Thymus (tissue), 11 donors: ENCODE results near the gene MLLT1. TPM values are rescaled to one million over a fixed set of nuclear protein-coding genes. Genes with fewer than 3 reads are reported as not detected.

Experiments
- DNase-seq, 9 donors: peaks; one replicate each; pipeline ENCODE4 v3.0.0-alpha.2; 2013; ENCODE audit warnings: low spot score in 9 of 9, low read depth in 6 of 9, missing footprints in 1 of 9
- H3K27ac ChIP-seq, 2 donors: one replicate each; pipeline ENCODE4 v1.5.1; 2013; ENCODE audit warnings: control low read depth in 1 of 2, low read depth in 1 of 2, low read length in 1 of 2, mild to moderate bottlenecking in 1 of 2, moderate library complexity in 1 of 2
- H3K27me3 ChIP-seq, 2 donors: one replicate each; pipeline ENCODE4 v1.5.1; 2013; ENCODE audit warnings: low read length in 1 of 2; ENCODE audit not compliant: control insufficient read depth in 2 of 2, insufficient read depth in 1 of 2
- H3K36me3 ChIP-seq, 2 donors: one replicate each; pipeline ENCODE4 v1.5.1; 2013; ENCODE audit warnings: low read length in 1 of 2, mild to moderate bottlenecking in 1 of 2, moderate library complexity in 1 of 2; ENCODE audit not compliant: control insufficient read depth in 2 of 2, insufficient read depth in 2 of 2
- H3K4me1 ChIP-seq, 2 donors: one replicate each; pipeline ENCODE4 v1.5.1; 2013; ENCODE audit warnings: low read length in 2 of 2; ENCODE audit not compliant: control insufficient read depth in 2 of 2, insufficient read depth in 2 of 2
- H3K4me3 ChIP-seq, 2 donors: one replicate each; pipeline ENCODE4 v1.5.1; 2013; ENCODE audit warnings: low read length in 2 of 2, control low read depth in 1 of 2, mild to moderate bottlenecking in 1 of 2
- H3K9me3 ChIP-seq, 2 donors: one replicate each; pipeline ENCODE4 v1.5.1; 2013; ENCODE audit warnings: low read length in 1 of 2, mild to moderate bottlenecking in 1 of 2; ENCODE audit not compliant: control insufficient read depth in 2 of 2, insufficient read depth in 1 of 2
- WGBS: extraction: QIAGEN DNeasy Blood & Tissue Kit; methylation state at CpG from one replicate; pipeline ENCODE4 v1.1.7; 2013; 5-methylcytosine and 5-hydroxymethylcytosine counted together
- polyA plus RNA-seq: library from polyadenylated mRNA; stranded (reverse); fragments of 200-250 nt; gene quantifications from one replicate; pipeline ENCODE4 v1.2.3, GENCODE V29; 2013
- total RNA-seq: library from RNA; stranded (reverse); fragments of 120-200 nt; gene quantifications from one replicate; pipeline ENCODE4 v1.2.4, GENCODE V29; 2013
- donor health status: healthy.

The MLLT1 gene
- total and polyA plus RNA-seq, 2 donors = 6.9 to 24.7 TPM

- no peaks in the 10 kb centered on the region for H3K27me3 ChIP-seq
- H3K27ac ChIP-seq = no peak overlapping the region
- 96% methylated on average over 43 of the region's 43 CpGs for WGBS
- no peak overlapping the region for H3K4me3 ChIP-seq
- peaks cover 29 to 42% of the 10 kb centered on the region in 2 donors for H3K36me3 ChIP-seq
- no peak for DNase-seq
- peaks cover 22 to 53% of the 10 kb centered on the region in 2 donors for H3K4me1 ChIP-seq
- H3K9me3 ChIP-seq = no peaks in the 10 kb centered on the region
These were observed 49.6 kb downstream of the MLLT1 start for GRCh38 chr19:6229951-6230712.

DNA sequence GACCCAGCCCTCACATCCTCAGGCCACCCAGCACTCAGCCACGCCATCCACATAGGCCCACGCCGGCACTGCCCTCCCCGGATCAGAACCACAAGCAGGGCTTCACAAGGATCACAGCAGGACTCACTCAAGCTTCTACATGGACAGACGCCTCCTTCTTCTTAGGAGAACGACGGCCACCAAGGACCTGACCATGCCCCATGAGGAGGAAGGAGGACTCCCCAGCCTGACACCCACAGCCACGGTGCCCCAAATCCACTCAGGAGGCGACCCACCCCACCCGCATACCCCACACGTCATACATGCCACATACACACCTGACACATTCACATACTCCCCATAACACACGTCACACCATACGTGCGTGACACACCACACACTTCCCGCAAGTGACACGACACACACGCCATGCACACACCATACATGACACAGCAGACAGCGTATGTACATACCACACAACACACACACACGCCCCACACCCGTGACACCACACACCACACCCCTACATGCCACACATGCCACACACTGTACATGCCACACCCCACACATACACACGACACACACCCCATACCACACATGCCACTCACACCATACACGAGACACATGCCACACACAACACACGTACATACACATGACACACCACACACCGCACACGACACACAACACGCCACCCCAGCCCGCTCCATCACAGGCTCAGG lies 50.4 kb downstream of the MLLT1 start:
- no peak overlapping the region for H3K27ac ChIP-seq
- WGBS = 98% methylated on average over 27 of the region's 27 CpGs
- no peak for DNase-seq

GRCh38 chr19:6228551-6229215 lies 51.1 kb downstream of the MLLT1 start:
- Histone ChIP-seq H3K4me1 (peaks cover 12 to 53% of the 10 kb centered on the region in 2 donors), H3K27me3 (no peaks in the 10 kb centered on the region), H3K27ac (no peak overlapping the region), H3K9me3 (no peaks in the 10 kb centered on the region), H3K4me3 (no peak overlapping the region), H3K36me3 (peaks cover 39 to 54% of the 10 kb centered on the region in 2 donors)
- DNase-seq = no peak
- WGBS = 93% methylated on average over 33 of the region's 33 CpGs

More for the DNA sequence above, 50.4 kb downstream of the MLLT1 start:
- Histone ChIP-seq H3K4me3 (no peak overlapping the region), H3K36me3 (peaks cover 33 to 47% of the 10 kb centered on the region in 2 donors), H3K27me3 (no peaks in the 10 kb centered on the region), H3K9me3 (no peaks in the 10 kb centered on the region), H3K4me1 (peaks cover 18 to 55% of the 10 kb centered on the region in 2 donors)

- peaks cover 10 to 46% of the 10 kb centered on the region in 2 donors for H3K4me1 ChIP-seq
- DNase-seq = peak in 1 of 9 donors; percentile 25
- 80% methylated on average over 12 of the region's 12 CpGs for WGBS
These were observed 51.8 kb downstream of the MLLT1 start for GRCh38 chr19:6227936-6228325.

GRCh38 chr19:6227156-6227935 lies 52.4 kb downstream of the MLLT1 start:
- H3K9me3 ChIP-seq = no peaks in the 10 kb centered on the region
- H3K27ac ChIP-seq = peak overlapping the region in 1 of 2 donors; percentile 63
- WGBS = 87% methylated on average over 33 of the region's 33 CpGs
- H3K36me3 ChIP-seq = peaks cover 39 to 62% of the 10 kb centered on the region in 2 donors
- H3K4me3 ChIP-seq = no peak overlapping the region
- H3K4me1 ChIP-seq = peaks cover 10 to 42% of the 10 kb centered on the region in 2 donors
- DNase-seq = no peak
- H3K27me3 ChIP-seq = no peaks in the 10 kb centered on the region

More at GRCh38 chr19:6227936-6228325, 51.8 kb downstream of the MLLT1 start:
- Histone ChIP-seq H3K27me3 (no peaks in the 10 kb centered on the region), H3K27ac (peak overlapping the region in 1 of 2 donors; percentile 63), H3K36me3 (peaks cover 39 to 59% of the 10 kb centered on the region in 2 donors), H3K4me3 (no peak overlapping the region), H3K9me3 (no peaks in the 10 kb centered on the region)

GRCh38 chr19:6226444-6227155 lies 53.2 kb downstream of the MLLT1 start:
- WGBS = 96% methylated on average over 28 of the region's 28 CpGs
- no peak overlapping the region for H3K4me3 ChIP-seq
- H3K27me3 ChIP-seq = no peaks in the 10 kb centered on the region
- no peaks in the 10 kb centered on the region for H3K9me3 ChIP-seq
- peaks cover 44 to 69% of the 10 kb centered on the region in 2 donors for H3K36me3 ChIP-seq
- no peak for DNase-seq
- H3K4me1 ChIP-seq = peaks cover 10 to 43% of the 10 kb centered on the region in 2 donors
- no peak overlapping the region for H3K27ac ChIP-seq

- H3K4me3 ChIP-seq = no peak overlapping the region
- H3K9me3 ChIP-seq = no peaks in the 10 kb centered on the region
- DNase-seq = no peak
- no peaks in the 10 kb centered on the region for H3K27me3 ChIP-seq
- peaks cover 10 to 44% of the 10 kb centered on the region in 2 donors for H3K4me1 ChIP-seq
- H3K36me3 ChIP-seq = peaks cover 49 to 74% of the 10 kb centered on the region in 2 donors
- WGBS = 98% methylated on average over 12 of the region's 12 CpGs
- H3K27ac ChIP-seq = no peak overlapping the region
These were observed 53.8 kb downstream of the MLLT1 start for GRCh38 chr19:6226012-6226411.

GRCh38 chr19:6225232-6225865 lies 54.4 kb downstream of the MLLT1 start:
- WGBS = 97% methylated on average over 18 of the region's 18 CpGs
- Histone ChIP-seq H3K27ac (no peak overlapping the region), H3K4me1 (peaks cover 10 to 44% of the 10 kb centered on the region in 2 donors)

More at GRCh38 chr19:6225232-6225865, 54.4 kb downstream of the MLLT1 start:
- Histone ChIP-seq H3K36me3 (peaks cover 50 to 77% of the 10 kb centered on the region in 2 donors), H3K9me3 (no peaks in the 10 kb centered on the region), H3K27me3 (no peaks in the 10 kb centered on the region), H3K4me3 (no peak overlapping the region)
- no peak for DNase-seq
